ENCODE measurements around the gene LRRC8B.
"Not testable (repeated sequence)": the region's sequence is repeated elsewhere in the genome, so short reads cannot be mapped to it uniquely, and the experiment has no call there.

LRRC8B gene

DNA sequence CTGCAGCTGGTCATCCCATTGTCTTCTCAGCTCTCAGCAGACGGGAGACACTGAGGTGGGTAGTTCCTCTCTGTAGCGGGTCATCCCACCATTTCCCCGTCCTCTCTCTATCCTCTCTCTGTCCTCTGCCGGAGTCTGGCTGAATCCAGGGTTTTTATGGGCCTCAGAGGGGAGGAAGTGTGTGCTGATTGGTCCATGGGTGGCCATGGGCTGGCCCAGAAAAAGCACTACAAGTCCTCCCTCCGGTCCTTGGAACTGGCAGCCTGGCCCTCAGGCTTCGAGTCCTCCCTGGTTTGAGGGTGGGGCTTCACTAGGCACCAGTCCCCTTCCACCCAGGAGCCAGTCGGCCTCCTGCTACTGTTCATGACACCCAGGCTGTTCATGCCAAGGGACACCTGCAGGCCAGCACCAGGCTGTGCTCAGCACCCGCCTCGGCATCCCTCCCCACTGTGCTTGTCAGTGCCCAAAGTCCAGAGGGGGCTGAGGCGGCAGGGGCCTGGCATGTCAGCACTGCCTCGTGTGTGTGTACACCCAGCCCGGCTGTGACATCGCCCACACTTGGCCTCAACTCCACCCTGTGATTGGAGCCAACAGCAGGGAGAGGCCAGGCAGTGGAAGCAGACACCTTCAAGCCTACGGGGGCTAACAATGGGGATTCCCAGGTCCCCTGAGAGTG lies 85.3 kb downstream of the LRRC8B start:
- Mint-ChIP-seq H3K27ac (peak overlapping the region; percentile 98), H3K4me1 (ENCODE audit: low read depth) (peaks cover 92% of the 10 kb centered on the region), H3K36me3 (peaks cover 6% of the 10 kb centered on the region), H3K9me3 (ENCODE audit: low read depth) (no peaks in the 10 kb centered on the region), H3K27me3 (no peaks in the 10 kb centered on the region), H3K4me3 (peak overlapping the region; percentile 91)

DNA sequence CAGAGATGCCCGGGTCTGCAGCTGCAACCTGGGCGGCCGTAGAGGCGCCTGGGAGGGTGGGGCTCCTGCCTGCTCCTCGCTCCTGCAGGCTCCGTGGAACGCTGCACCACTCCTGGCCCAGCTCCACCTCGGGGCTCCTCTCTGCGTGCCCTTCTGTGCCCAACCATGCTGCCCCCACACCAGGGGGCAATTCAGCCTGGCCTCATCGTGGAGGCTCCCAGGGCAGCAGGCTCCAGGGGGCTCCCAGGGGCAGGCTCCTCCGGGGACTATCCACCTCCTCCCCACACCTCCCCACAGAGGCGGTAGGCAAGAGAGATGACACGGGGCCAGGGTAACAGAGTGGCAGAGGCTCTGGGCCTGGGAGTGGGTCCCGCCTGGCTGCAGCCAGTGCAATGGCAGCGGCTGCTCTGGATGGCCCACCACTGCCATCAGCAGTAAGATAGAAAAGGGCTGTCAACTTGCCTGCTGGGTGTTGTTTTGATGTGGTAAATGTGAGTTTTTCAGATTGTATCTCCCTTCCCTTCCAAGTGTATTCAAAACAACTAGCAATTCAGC lies 85.9 kb downstream of the LRRC8B start:
- H3K4me1 Mint-ChIP-seq (ENCODE audit: low read depth): peaks cover 91% of the 10 kb centered on the region
- peaks cover 6% of the 10 kb centered on the region for H3K36me3 Mint-ChIP-seq
- peak overlapping the region; percentile 99 for H3K27ac Mint-ChIP-seq
- H3K27me3 Mint-ChIP-seq: no peaks in the 10 kb centered on the region
- H3K9me3 Mint-ChIP-seq (ENCODE audit: low read depth): no peaks in the 10 kb centered on the region
- H3K4me3 Mint-ChIP-seq: peak overlapping the region; percentile 87

DNA sequence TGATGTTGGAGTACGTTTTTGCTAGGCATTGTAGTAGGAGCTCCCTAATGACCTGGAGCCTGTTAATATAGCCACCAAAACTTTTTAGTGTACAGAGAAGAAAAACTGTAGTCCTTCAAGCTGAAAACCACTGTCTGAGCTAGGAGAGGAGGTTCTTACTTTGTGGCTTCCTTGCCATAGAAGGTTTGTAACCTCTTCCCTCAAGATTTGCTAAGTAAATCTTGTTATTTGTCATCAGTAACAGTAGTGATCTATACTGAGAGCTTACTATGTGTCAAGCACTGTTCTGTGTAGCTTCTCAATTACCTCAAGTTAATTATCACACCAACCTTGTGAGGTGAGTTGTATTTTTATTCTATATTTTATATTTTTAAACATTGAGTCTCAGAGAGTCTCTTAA lies 87.1 kb downstream of the LRRC8B start:
- no peaks in the 10 kb centered on the region for H3K27me3 Mint-ChIP-seq
- H3K4me1 Mint-ChIP-seq (ENCODE audit: low read depth): peaks cover 91% of the 10 kb centered on the region
- peak overlapping the region; percentile 99 for H3K27ac Mint-ChIP-seq
- H3K36me3 Mint-ChIP-seq: peaks cover 10% of the 10 kb centered on the region
- H3K9me3 Mint-ChIP-seq (ENCODE audit: low read depth): no peaks in the 10 kb centered on the region
- H3K4me3 Mint-ChIP-seq: peak overlapping the region; percentile 87

DNA sequence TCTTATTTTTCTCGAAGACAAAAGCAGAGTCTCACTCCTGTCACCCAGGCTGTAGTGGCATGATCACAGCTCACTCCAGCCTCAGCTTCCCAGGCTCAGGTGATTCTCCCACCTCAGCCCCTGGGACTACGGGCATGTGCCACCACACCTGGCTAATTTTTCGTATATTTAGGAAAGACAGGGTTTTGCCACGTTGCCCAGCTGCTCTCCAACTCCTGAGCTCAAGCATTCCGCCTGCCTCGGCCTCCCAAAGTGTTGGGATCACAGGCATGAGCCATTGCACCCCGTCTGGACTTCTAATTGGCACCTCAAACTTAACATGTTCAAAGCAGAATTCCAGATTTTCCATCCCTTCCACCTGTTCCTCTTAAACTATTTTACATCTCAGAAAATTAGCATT lies 89.3 kb downstream of the LRRC8B start:
- H3K36me3 Mint-ChIP-seq: peaks cover 29% of the 10 kb centered on the region
- no peaks in the 10 kb centered on the region for H3K27me3 Mint-ChIP-seq
- peak overlapping the region; percentile 77 for H3K27ac Mint-ChIP-seq
- H3K4me3 Mint-ChIP-seq: no peak overlapping the region
- H3K9me3 Mint-ChIP-seq (ENCODE audit: low read depth): peaks cover 4% of the 10 kb centered on the region
- H3K4me1 Mint-ChIP-seq (ENCODE audit: low read depth): peaks cover 86% of the 10 kb centered on the region

DNA sequence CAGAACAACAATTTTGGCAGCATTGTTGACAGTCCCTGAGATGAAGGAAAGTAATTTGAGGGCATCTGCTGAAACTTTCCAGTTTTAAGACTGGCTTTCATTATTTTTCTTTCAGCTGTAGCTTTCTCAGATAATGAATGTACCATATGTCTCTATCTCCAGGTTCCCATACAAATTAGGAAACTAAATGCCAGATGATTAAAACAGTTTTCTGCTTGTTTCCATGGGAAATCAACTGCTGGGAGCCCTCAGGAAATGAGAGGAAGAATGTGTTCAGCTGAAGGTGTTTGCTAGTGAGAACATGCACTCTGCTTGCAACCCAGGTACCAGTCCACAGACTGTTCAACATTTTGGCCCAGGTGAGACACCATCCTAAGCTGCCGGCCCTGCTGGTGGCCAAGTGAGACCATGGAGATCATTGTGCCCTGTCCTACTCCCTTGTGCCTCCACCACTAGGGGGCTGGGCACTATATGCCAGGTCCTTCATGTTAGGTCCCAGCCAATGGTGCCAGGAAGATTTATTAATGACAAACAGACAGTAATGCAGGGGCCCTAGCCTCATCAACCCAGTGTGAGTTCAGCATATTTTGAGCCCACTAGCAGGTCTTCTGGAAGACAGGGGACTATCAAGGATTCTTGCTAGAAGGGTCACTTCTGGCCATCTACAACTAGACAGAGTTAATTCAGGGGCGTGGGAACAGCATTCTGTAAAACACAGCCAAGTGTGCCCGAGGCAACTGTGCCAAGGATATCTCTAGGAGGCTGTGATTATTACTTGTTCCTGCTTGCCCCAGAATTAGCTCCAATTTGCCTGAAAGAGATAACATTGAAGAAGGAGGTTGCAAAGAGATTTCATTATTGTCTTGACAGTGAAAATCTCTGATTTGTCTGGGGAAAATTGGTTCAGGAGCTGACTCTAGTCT lies 91.3 kb downstream of the LRRC8B start:
- peaks cover 83% of the 10 kb centered on the region for H3K4me1 Mint-ChIP-seq (ENCODE audit: low read depth)
- H3K27ac Mint-ChIP-seq: peak overlapping the region; percentile 28
- peaks cover 4% of the 10 kb centered on the region for H3K9me3 Mint-ChIP-seq (ENCODE audit: low read depth)
- no peak overlapping the region for H3K4me3 Mint-ChIP-seq
- no peaks in the 10 kb centered on the region for H3K27me3 Mint-ChIP-seq
- peaks cover 37% of the 10 kb centered on the region for H3K36me3 Mint-ChIP-seq

DNA sequence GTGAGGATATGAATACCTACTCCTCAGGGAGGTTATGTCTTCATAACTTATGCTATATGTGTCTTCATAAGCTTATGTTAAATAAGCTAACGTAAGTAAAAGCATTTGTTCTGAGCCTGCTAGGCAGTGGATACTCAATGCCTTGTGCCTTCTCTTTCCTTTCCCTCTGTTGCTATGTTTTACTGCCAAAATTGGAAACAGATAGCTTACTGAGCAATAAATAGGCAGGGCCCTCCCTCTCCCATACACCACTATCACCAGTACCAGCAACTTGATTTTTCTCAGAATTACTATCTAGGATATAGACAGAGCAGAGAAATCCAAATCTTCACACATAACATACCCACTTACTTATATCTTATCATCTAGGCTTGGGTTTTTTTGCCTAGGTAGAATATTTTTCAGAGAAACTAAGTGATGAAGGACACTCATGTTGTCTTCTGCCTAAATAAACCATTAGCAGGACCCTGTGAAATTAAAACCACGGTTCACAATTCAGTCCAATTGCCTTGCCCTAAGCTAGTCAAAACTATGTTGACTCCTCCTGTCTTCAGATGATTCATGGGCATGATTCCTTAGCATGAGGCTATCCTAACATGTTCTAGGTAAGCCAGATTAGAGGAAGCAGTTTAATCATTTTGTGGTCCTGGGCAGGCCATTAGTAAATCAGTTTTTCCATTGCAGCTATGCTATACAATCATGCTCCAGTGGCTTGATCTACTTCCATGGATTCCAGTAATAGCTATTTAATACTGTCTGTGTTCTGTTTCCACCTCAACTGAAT lies 92.4 kb downstream of the LRRC8B start:
- no peaks in the 10 kb centered on the region for H3K27me3 Mint-ChIP-seq
- H3K9me3 Mint-ChIP-seq (ENCODE audit: low read depth): peaks cover 4% of the 10 kb centered on the region
- H3K4me3 Mint-ChIP-seq: no peak overlapping the region
- H3K4me1 Mint-ChIP-seq (ENCODE audit: low read depth): peaks cover 83% of the 10 kb centered on the region
- H3K27ac Mint-ChIP-seq: peak overlapping the region; percentile 7
- H3K36me3 Mint-ChIP-seq: peaks cover 40% of the 10 kb centered on the region

DNA sequence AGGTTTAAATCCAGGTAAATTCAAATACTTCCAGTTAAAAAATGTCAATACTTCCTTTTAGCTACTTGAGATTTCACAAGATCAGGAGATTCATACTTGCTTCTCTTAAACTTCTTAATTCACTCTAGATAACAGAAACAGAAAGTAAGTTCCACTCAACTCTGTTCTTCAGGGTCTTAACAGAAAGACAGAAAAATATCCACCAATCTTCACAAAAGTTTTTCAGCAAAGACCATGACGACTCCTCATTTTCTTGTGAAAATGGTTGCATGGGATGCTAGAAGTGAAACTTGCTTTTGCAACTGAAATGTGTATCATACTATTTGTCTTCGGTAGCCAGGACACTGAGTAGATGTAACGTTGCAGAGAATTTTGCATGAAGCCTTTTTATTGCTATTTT lies 96.0 kb downstream of the LRRC8B start:
- H3K4me3 Mint-ChIP-seq: peak overlapping the region; percentile 71
- H3K9me3 Mint-ChIP-seq (ENCODE audit: low read depth): peaks cover 4% of the 10 kb centered on the region
- peaks cover 41% of the 10 kb centered on the region for H3K36me3 Mint-ChIP-seq
- H3K4me1 Mint-ChIP-seq (ENCODE audit: low read depth): peaks cover 65% of the 10 kb centered on the region
- peak overlapping the region; percentile 87 for H3K27ac Mint-ChIP-seq
- no peaks in the 10 kb centered on the region for H3K27me3 Mint-ChIP-seq

DNA sequence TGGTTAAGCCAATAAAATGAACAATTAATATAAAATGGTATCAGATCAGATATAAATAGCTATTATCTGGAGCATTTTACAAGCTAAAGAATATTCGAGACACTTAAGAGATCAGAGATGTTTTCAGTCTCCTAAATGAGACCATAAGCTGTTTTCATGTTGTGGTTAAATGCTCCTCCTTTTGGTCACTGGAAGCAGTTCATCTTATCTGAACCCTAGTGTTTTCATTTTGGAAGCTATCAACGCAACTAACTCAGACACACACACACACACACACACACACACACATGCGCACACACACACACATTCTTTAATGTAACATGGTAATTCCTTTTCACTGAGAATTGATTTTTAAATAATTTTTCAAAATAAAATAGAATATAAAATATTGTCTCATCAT lies 98.3 kb downstream of the LRRC8B start:
- H3K36me3 Mint-ChIP-seq: peaks cover 25% of the 10 kb centered on the region
- no peak overlapping the region for H3K4me3 Mint-ChIP-seq
- H3K9me3 Mint-ChIP-seq (ENCODE audit: low read depth): peaks cover 4% of the 10 kb centered on the region
- peak overlapping the region; percentile 28 for H3K27ac Mint-ChIP-seq
- no peaks in the 10 kb centered on the region for H3K27me3 Mint-ChIP-seq
- peaks cover 65% of the 10 kb centered on the region for H3K4me1 Mint-ChIP-seq (ENCODE audit: low read depth)

DNA sequence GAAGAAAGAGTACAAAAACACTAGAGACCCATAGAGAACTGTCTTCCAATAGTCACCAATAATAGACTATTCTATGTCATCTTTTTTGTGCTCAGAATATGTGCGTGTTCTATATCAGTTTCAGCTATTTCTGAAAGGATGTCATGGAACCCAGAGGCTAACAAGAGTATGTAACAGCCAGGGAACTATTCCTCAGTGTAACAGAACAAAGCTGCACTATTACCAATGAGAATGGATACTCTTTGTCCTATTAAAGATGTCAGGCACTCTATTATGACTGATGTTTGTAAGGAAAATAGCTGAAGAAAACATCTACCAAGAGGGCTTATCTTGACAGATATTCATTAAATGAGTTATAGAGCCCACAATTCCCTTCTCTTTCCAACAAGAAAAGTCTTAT lies 99.7 kb downstream of the LRRC8B start:
- no peak overlapping the region for H3K4me3 Mint-ChIP-seq
- peaks cover 71% of the 10 kb centered on the region for H3K4me1 Mint-ChIP-seq (ENCODE audit: low read depth)
- H3K27ac Mint-ChIP-seq: no peak overlapping the region
- no peaks in the 10 kb centered on the region for H3K9me3 Mint-ChIP-seq (ENCODE audit: low read depth)
- no peaks in the 10 kb centered on the region for H3K27me3 Mint-ChIP-seq
- H3K36me3 Mint-ChIP-seq: peaks cover 18% of the 10 kb centered on the region

DNA sequence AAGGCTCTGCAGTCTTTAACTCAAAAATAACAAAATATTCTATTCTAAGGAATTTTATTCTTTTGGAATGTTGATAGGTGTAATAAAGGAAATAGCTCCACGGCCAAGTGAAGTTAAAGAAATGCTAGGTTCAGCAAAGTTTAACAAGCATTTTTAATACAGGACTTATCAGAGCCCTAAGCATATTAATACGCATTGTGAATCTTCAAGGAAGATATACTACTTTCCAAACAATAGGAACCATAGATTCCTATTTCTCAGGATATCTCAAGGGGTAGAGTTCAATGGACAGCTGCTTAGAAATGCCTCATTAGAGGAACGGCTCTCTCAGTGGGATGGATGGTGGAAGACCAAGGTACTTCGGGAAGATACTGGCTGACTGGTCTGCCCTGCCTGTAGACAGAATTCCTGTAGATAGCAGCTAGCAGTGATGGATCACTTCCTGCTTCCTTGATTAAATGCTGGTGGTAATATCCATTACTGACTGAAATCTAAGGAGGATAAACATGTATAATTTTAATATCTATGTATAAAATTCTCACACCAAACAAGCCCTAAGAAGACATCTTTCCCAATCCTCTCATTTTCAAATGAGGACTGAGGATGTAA lies 100.2 kb downstream of the LRRC8B start:
- no peak overlapping the region for H3K27ac Mint-ChIP-seq
- peaks cover 72% of the 10 kb centered on the region for H3K4me1 Mint-ChIP-seq (ENCODE audit: low read depth)
- no peaks in the 10 kb centered on the region for H3K27me3 Mint-ChIP-seq

DNA sequence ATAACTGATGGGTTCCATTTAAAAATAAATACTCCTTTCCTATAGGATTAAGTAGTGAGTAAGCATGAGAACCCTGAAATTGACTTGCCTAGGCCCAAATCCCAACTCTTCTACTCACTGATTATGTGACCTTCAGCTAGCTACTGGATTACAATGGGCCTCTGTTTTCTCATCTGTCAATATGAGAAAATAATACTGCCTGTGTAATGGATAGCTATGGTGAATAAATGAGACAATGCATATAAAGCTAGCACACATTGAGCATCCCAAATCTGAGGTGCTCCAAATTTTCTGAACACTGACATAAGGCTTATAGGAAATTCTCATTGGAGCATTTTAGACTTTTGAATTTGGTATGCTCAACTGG lies 103.0 kb downstream of the LRRC8B start:
- Mint-ChIP-seq H3K36me3 (peaks cover 12% of the 10 kb centered on the region), H3K4me1 (ENCODE audit: low read depth) (peaks cover 78% of the 10 kb centered on the region), H3K9me3 (ENCODE audit: low read depth) (no peaks in the 10 kb centered on the region), H3K4me3 (peak overlapping the region; percentile 55), H3K27me3 (no peaks in the 10 kb centered on the region), H3K27ac (peak overlapping the region; percentile 90)

More for the DNA sequence above, 100.2 kb downstream of the LRRC8B start:
- Mint-ChIP-seq H3K4me3 (no peak overlapping the region), H3K9me3 (ENCODE audit: low read depth) (no peaks in the 10 kb centered on the region), H3K36me3 (peaks cover 18% of the 10 kb centered on the region)

DNA sequence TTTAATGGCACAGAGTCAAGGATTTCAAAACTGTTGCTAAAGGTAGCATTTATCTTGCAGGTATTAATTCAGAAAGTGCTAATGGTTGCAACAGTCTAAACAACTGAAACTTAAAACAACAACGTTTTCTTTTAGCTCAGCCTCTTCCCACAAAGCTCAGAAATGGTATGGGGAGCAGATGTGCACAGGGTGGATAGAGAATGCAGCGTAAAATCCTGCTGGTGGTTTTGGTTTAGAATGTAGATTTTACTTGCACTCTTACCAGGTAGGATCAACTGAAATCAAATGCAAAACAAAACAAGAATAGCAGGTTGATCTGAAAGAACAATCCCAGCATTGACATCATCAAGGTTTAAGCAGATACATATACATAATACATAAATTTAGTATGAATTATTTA lies 104.5 kb downstream of the LRRC8B start:
- H3K27me3 Mint-ChIP-seq: no peaks in the 10 kb centered on the region
- H3K4me1 Mint-ChIP-seq (ENCODE audit: low read depth): peaks cover 70% of the 10 kb centered on the region
- peak overlapping the region; percentile 96 for H3K27ac Mint-ChIP-seq
- no peaks in the 10 kb centered on the region for H3K9me3 Mint-ChIP-seq (ENCODE audit: low read depth)
- peak overlapping the region; percentile 52 for H3K4me3 Mint-ChIP-seq
- H3K36me3 Mint-ChIP-seq: peaks cover 13% of the 10 kb centered on the region

DNA sequence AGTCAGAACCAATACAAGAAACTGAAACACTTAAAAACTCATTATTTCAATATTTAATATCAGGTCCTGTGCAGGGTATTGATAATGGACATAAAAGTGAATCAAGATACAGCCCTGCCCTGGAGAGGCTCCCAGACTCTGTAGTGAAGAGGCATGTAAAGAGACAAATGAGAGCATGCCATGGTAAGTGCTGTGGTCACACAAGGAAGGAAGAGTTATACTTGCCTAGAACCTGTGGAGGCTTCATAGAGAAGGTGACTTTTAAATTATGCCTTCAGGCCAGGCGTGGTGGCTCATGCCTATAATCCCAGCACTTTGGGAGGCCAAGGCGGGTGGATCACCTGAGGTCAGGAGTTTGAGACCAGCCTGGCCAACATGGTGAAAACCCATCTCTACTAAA lies 105.0 kb downstream of the LRRC8B start:
- H3K9me3 Mint-ChIP-seq (ENCODE audit: low read depth); H3K27me3 Mint-ChIP-seq: not testable (repeated sequence)
- peaks cover 16% of the 10 kb centered on the region for H3K36me3 Mint-ChIP-seq
- peak overlapping the region; percentile 96 for H3K27ac Mint-ChIP-seq
- H3K4me3 Mint-ChIP-seq: peak overlapping the region; percentile 52
- H3K4me1 Mint-ChIP-seq (ENCODE audit: low read depth): peaks cover 71% of the 10 kb centered on the region

DNA sequence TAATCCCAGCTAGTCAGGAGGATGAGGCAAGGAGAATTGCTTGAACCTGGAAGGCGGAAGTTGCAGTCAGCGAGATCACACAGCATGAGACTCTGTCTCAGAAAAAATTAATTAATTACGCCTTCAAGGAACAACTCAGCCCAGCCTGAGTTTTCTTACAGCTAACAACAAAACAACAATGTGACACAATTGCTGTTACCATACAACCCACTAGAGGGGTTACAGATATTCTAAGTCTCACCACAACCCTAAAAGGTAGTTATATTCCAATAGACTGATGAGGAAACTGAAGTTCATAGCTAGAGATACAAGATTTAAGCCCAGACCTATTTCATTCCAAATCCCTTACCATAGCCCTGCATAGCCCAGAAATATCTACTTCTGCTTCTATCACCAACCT lies 105.4 kb downstream of the LRRC8B start:
- H3K27ac Mint-ChIP-seq: peak overlapping the region; percentile 96
- H3K36me3 Mint-ChIP-seq: peaks cover 15% of the 10 kb centered on the region
- H3K4me1 Mint-ChIP-seq (ENCODE audit: low read depth): peaks cover 70% of the 10 kb centered on the region
- H3K4me3 Mint-ChIP-seq: peak overlapping the region; percentile 95
- no peaks in the 10 kb centered on the region for H3K27me3 Mint-ChIP-seq
- H3K9me3 Mint-ChIP-seq (ENCODE audit: low read depth): no peaks in the 10 kb centered on the region
